K562 (cell line): ENCODE data around the gene MROH8. TPM values are rescaled to one million over a fixed set of nuclear protein-coding genes. Genes with fewer than 3 reads are reported as not detected.

Source experiments
- ETS2 ChIP-seq: IDR thresholded peaks from 2 replicates; pipeline ENCODE4 v1.6.1; 2016; ENCODE audit warnings: borderline replicate concordance, missing genetic modification characterization, mild to moderate bottlenecking, moderate library complexity, missing compliant biosample characterization; ENCODE audit not compliant: poor library complexity, severe bottlenecking
- GABPA ChIP-seq: fragments of 200-800 bp; sonication (Bioruptor generic); conservative IDR thresholded peaks from 2 replicates; pipeline ENCODE4 v1.6.1; 2016; ENCODE audit warnings: low read depth, missing genetic modification characterization, missing compliant biosample characterization
- JUN ChIP-seq, 2 experiments: sonication (generic) in 1 of 2; formaldehyde crosslinking in 1 of 2; IDR thresholded peaks; 2 replicates each; pipeline versions ENCODE4 v1.6.1 to v1.8.0; 2012 to 2022; ENCODE audit warnings: borderline replicate concordance in 2 of 2, mild to moderate bottlenecking in 2 of 2, improper control_type of control experiment in 1 of 2, low read depth in 1 of 2, low read length in 1 of 2, missing genetic modification reagents in 1 of 2
- NUFIP1 ChIP-seq: fragments of 450-650 bp; IDR thresholded peaks from 2 replicates; pipeline ENCODE4 v1.6.1; 2018; ENCODE audit not compliant: partially characterized antibody
- POLR2AphosphoS5 ChIP-seq: IDR thresholded peaks from 2 replicates; pipeline ENCODE4 v1.6.1; 2011; ENCODE audit warnings: mild to moderate bottlenecking, low read depth, low read length, moderate library complexity; ENCODE audit not compliant: control insufficient read depth, insufficient read depth
- STAG1 ChIP-seq: sonication (generic); formaldehyde crosslinking; IDR thresholded peaks from 2 replicates; pipeline ENCODE4 v1.5.0; 2020; ENCODE audit warnings: missing genetic modification reagents, borderline replicate concordance
- ZBTB7A ChIP-seq: IDR thresholded peaks from 2 replicates; pipeline ENCODE4 v1.6.1; 2011; ENCODE audit warnings: low read depth, mild to moderate bottlenecking, low read length, moderate library complexity, borderline replicate concordance; ENCODE audit not compliant: control insufficient read depth
- ZNF165 ChIP-seq: fragments of 250-450 bp; sonication (Bioruptor Pico); IDR thresholded peaks from 2 replicates; pipeline ENCODE4 v1.4.0; 2020; ENCODE audit warnings: borderline replicate concordance
- polyA plus RNA-seq, 8 experiments: library from polyadenylated mRNA; depleted of rRNA in 4 of 8; stranded (reverse) in 5 of 8; unstranded in 3 of 8; fragments of >200 nt; fragmentation: Nextera tagmentation in 2 of 8; fragmentation: Illumina TruSeq in 1 of 8; extraction: Ambion mirVana in 2 of 8; extraction: Trizol in 1 of 8; gene quantifications; 2 replicates each; pipeline versions ENCODE4 v1.2.1 to v1.2.3, GENCODE V29; 2011 to 2014; ENCODE audit warnings: inconsistent platforms in 1 of 8, missing spikeins in 1 of 8
- total RNA-seq, 7 experiments: library from RNA; depleted of rRNA in 6 of 7; stranded (reverse); fragments of >200 nt in 6 of 7; fragmentation: Illumina TruSeq in 2 of 7; extraction: Trizol in 2 of 7; gene quantifications; 2 replicates each; pipeline versions ENCODE4 v1.2.1 to v1.2.3, GENCODE V29; 2011 to 2021; ENCODE audit warnings: low replicate concordance in 1 of 7
- TF ChIP-seq, protein P1 (sequence below): fragments of 250-450 bp; sonication (Bioruptor Pico); IDR thresholded peaks from 2 replicates; pipeline ENCODE4 v1.8.0; 2022; ENCODE audit warnings: inconsistent platforms, mild to moderate bottlenecking, moderate library complexity, borderline replicate concordance
- TF ChIP-seq, protein P2 (sequence below): conservative IDR thresholded peaks from 2 replicates; pipeline ENCODE4 v1.6.1; 2011; ENCODE audit warnings: low read depth, mild to moderate bottlenecking, low read length; ENCODE audit not compliant: control insufficient read depth

MROH8 gene
- total and polyA plus RNA-seq, 9 of the 15 experiments (the other 6 are each of a cell fraction or from before 2014, with no cell fraction given) = 0.21 to 1.5 (median 0.78) TPM

DNA sequence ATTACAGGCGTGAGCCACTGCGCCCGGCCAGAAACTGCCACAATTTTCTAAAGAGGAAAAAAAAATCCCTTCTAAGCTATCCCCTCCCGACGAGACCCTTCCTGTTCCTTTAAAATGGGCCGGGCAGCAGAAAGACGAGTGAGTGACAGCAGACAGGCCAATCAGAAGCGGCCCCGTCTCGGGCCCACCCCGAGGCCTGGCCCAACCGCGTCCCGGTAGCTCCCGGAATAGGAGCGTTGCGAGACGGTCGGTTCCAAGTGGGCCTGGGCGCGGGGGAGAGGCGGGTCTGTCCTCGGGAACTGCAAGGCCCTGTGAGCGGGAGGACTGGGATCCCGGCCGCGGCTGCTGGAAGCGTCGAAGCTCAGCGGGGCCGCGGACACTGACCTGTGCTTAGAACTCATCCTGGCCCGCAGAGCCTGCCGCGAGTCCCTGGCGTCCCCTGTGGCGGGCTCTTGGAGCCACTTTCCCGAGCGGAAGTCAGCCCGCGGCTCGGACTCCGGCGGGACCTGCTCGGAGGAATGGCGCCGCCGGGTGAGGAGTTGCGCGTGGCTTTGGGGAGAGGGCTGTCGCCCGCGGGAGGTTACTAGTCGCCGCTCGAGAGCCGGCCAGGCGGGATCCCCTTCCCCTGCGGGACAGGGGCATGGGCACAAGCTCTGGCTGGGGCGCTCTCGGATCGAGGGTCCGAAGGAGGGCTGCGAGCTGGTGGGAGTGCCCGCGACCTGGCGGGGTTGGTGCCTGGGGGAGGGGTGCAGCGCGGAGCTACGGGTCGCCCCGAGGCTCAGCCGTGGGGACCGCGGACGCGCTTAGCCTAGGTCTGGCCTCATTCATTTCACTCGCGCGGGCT, at the start of gene MROH8, which contains the start of gene RPN2 (continued):
- TF ChIP-seq, protein P1, sequence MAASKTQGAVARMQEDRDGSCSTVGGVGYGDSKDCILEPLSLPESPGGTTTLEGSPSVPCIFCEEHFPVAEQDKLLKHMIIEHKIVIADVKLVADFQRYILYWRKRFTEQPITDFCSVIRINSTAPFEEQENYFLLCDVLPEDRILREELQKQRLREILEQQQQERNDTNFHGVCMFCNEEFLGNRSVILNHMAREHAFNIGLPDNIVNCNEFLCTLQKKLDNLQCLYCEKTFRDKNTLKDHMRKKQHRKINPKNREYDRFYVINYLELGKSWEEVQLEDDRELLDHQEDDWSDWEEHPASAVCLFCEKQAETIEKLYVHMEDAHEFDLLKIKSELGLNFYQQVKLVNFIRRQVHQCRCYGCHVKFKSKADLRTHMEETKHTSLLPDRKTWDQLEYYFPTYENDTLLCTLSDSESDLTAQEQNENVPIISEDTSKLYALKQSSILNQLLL = no peak
- peak; percentile 94 for TF ChIP-seq GABPA
- peak; percentile 89 for TF ChIP-seq NUFIP1
- no peak for TF ChIP-seq ZNF165 (CRISPR knock-in tag)
- TF ChIP-seq JUN (IDR thresholded peaks at IDR 0.05; ENCODE audit: borderline replicate concordance, low read depth, low read length) = no peak
- no peak for TF ChIP-seq JUN (CRISPR knock-in tag; IDR thresholded peaks at IDR 0.05; ENCODE audit: borderline replicate concordance)
- TF ChIP-seq STAG1 (CRISPR knock-in tag) = no peak
- peak; percentile 69; the same call in 1 of the 2 replicates for TF ChIP-seq POLR2AphosphoS5
- TF ChIP-seq ZBTB7A = peak; percentile 26; the same call in 1 of the 2 replicates
- TF ChIP-seq, protein P2, sequence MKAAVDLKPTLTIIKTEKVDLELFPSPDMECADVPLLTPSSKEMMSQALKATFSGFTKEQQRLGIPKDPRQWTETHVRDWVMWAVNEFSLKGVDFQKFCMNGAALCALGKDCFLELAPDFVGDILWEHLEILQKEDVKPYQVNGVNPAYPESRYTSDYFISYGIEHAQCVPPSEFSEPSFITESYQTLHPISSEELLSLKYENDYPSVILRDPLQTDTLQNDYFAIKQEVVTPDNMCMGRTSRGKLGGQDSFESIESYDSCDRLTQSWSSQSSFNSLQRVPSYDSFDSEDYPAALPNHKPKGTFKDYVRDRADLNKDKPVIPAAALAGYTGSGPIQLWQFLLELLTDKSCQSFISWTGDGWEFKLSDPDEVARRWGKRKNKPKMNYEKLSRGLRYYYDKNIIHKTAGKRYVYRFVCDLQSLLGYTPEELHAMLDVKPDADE = 0 out of 2 replicates have a peak, but pooled peaks have one; percentile 56
- peak; percentile 39 for TF ChIP-seq ETS2 (tag)
- TF ChIP-seq, all 486 proteins: peak for 132
